ENCODE results near the gene ZNF677.
"Not testable (repeated sequence)": the region's sequence is repeated elsewhere in the genome, so short reads cannot be mapped to it uniquely, and the experiment has no call there.

Gene ZNF677

DNA sequence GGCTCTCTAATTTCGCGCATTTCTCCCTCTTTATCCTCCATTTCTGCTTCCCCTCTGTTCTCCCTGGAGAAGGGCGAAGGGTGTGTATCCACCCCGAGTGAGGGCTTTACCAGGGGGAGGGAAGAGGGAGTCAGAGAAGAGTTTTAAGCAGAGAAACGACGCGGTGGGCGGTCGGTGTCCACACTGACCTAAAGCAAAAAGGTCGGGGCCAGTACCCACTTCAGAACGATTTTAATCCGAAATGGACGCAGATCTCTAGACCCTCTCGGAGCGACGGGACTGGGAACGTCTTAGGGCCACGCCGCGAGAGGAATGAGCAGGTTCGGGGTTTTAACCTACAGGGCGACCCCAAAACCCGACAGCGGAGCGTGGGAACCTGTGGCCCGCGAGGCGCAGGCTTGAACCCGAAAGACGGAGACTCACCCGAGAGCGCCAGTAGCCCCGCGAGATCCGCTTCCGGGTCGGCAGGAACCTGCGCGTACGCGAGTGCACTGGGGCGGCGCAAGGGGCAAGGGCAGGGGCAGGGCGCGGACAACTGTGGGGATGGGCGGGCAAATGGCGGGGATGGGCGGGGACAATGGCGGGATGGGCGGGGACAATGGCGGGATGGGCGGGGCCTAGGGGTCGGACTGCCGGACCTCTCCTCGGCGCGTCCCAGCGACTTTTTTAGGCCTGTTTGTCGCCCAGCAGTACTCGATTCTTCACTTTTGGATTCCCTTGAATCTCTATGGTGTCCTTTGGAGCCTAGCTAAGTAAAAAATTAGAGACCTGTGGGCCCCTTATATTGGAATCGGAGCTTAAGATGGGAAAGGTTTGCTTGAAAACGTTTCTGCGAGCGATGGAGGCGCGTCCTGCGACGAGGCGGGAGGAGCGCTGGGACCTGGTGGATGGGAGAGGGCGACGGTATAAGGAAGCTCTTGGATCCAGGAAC lies at the start of gene ZNF677:
TSS of gene ZNF677 (minus strand) at position 463 of the 931 bp plus-strand sequence. CDS start 3,323 bp downstream, outside the sequence.
- peak within 1 kb of the TSS; percentile 75 for H3K27ac ChIP-seq
- TF ChIP-seq, protein P1, sequence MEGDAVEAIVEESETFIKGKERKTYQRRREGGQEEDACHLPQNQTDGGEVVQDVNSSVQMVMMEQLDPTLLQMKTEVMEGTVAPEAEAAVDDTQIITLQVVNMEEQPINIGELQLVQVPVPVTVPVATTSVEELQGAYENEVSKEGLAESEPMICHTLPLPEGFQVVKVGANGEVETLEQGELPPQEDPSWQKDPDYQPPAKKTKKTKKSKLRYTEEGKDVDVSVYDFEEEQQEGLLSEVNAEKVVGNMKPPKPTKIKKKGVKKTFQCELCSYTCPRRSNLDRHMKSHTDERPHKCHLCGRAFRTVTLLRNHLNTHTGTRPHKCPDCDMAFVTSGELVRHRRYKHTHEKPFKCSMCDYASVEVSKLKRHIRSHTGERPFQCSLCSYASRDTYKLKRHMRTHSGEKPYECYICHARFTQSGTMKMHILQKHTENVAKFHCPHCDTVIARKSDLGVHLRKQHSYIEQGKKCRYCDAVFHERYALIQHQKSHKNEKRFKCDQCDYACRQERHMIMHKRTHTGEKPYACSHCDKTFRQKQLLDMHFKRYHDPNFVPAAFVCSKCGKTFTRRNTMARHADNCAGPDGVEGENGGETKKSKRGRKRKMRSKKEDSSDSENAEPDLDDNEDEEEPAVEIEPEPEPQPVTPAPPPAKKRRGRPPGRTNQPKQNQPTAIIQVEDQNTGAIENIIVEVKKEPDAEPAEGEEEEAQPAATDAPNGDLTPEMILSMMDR (IDR thresholded peaks at IDR 0.05): no peak
- no peak for TF ChIP-seq ZFX (IDR thresholded peaks at IDR 0.05; ENCODE audit: borderline replicate concordance)

DNA sequence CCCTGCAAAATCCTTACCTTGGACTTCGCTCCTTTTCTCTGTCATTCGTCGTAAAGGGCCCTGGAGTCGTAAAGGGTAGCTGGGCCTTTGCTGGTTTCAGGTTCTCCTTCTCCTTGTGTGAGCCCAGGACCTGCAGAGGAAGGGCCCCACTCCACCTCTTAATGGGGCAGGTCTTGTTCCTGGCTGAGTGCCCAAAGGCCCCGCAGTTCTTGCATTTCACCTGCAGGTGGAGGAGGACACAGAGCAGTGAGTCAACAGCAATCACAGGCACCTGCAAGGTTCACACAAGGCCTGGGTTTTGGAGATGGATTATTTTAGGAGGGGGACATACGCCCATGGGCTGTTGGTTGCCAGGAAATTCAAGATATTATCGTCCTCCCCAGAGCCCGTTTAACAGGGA lies 46.7 kb upstream of the ZNF677 start:
- H3K27ac ChIP-seq: not testable (repeated sequence)

DNA sequence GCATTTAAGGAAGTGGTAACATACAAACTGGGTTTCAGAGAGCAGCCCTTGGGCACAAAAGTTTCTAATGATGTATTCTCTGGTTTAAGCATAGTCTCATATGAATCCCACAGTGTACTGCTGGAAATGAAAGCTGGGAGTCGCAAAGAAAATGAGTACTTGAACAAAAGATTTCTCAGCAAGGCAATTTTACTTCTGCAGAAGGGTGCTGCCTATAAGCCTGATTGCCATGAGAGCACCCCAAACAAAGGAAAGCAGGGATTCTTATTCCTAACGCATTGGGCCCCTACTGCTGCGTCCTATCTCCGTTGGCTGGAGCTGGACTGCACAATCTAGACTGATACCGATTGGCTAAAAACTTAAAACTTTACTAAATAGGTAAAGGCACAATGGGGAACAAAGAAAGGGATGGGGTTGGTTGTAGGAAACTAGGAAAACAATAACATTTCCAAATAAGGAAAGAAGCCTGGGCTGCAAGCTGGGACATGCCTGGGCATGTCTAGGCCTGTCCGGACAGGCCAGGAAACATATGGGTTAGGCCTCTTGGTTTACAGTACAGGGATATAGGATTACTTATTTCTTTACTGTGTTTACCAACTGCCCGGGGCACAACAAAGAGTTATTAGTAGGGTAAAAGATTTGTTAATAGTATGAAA lies 40.2 kb upstream of the ZNF677 start:
- H3K27ac ChIP-seq: no peak overlapping the region
- TF ChIP-seq, protein P1 (IDR thresholded peaks at IDR 0.05): no peak
- TF ChIP-seq ZFX (IDR thresholded peaks at IDR 0.05; ENCODE audit: borderline replicate concordance): no peak

DNA sequence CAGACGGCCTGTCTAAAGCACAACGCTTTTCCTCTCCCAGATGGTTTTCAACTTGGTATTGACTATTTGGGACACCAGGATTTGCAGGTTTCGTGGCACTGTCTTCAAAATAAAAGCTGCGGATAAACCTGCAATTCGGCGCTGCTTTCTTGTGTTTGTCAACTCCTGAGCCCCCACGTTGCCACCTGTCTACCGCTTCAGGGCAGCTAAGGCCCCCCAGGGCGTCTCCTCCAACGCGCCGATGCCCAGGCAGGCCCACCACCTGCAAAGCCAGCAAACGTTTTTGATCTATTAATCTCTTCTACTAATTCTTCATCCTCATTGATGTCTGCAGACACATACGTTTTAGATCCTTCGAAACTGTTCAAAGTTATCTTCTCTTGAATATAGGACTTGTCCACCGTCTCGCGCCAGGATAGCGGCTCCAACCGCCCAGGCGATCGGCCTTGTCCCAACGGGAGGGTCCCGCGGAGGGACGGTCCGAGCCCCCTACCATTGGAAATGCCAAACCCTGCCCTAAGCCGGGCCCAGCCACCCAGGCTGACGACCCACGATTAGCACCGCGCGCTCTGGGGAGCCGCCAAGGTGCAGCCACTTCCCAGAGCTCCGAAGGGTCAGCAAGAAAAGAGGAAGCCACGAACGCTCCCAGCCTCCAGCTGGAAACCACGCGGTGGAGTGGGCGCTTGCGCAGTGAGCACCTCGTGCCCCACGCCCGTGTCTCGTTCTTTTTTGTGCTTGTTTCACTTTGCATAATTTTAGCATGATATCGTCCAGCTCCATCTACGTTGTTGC lies 36.3 kb upstream of the ZNF677 start:
- H3K27ac ChIP-seq: no peak overlapping the region

DNA sequence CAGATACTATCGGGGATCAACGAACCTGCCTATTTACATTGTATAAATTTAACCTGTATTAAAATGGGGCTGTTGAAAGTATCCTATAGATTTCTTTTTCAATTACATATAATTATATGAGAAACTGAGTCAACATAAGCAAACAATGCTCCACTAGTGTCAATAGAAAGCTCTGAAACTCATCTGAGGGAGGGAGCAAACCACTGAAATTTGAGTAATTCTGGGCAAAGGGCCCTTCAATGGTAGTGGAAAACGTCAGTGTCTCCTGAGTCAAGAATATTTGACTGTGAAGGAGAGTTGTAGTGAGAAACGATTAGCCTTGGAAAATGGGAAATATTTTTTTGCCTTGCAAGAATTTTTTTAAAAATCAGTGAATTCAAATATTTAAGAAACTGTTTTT lies 30.4 kb upstream of the ZNF677 start:
- H3K27ac ChIP-seq: no peak overlapping the region
- TF ChIP-seq, protein P1 (IDR thresholded peaks at IDR 0.05): no peak
- no peak for TF ChIP-seq ZFX (IDR thresholded peaks at IDR 0.05; ENCODE audit: borderline replicate concordance)

More for the DNA sequence above, 36.3 kb upstream of the ZNF677 start:
- TF ChIP-seq, protein P1 (IDR thresholded peaks at IDR 0.05): no peak
- no peak for TF ChIP-seq ZFX (IDR thresholded peaks at IDR 0.05; ENCODE audit: borderline replicate concordance)

DNA sequence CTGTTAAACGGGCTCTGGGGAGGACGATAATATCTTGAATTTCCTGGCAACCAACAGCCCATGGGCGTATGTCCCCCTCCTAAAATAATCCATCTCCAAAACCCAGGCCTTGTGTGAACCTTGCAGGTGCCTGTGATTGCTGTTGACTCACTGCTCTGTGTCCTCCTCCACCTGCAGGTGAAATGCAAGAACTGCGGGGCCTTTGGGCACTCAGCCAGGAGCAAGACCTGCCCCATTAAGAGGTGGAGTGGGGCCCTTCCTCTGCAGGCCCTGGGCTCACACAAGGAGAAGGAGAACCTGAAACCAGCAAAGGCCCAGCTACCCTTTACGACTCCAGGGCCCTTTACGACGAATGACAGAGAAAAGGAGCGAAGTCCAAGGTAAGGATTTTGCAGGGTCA lies 27.3 kb upstream of the ZNF677 start:
- not testable (repeated sequence) for H3K27ac ChIP-seq

DNA sequence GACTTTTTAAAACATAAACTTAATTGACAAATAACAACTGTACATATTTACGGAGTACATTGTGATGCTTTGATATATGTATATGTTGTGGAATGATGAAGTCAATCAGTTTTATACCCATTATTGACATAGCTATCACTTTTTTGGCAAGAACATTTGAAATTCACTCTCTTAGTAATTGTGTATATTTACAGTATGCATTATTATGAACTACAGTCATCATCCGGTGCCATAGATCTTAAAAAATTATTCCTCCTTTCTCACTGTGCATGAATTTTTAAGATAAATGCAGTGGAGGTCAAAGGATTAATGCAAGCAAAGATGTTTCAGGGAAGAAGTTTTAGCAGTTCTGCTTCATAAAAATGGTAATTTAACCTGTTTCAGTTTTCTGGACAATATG lies 20.8 kb upstream of the ZNF677 start:
- TF ChIP-seq, protein P1 (IDR thresholded peaks at IDR 0.05): no peak
- TF ChIP-seq ZFX (IDR thresholded peaks at IDR 0.05; ENCODE audit: borderline replicate concordance): no peak
- no peak overlapping the region for H3K27ac ChIP-seq

DNA sequence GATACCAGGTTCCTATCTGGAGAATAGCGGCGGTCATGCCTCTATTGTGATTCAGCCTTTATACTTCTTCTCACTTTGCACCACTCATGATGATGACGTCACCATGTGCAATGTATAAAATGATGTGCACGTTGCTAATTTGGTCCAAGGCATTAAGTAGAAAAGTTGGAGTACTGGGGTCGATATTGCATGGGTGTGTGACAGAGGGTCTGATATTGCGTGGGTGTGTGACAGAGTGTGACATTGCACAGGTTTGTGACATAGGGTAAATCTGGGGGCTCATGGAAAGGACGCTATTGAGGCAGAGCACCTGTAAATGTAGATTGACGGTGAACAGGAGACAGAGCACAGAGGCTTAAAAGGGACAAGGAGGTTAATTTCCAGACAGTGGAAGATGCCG lies 17.4 kb upstream of the ZNF677 start:
- TF ChIP-seq, protein P1 (IDR thresholded peaks at IDR 0.05): no peak
- no peak for TF ChIP-seq ZFX (IDR thresholded peaks at IDR 0.05; ENCODE audit: borderline replicate concordance)
- H3K27ac ChIP-seq: no peak overlapping the region

DNA sequence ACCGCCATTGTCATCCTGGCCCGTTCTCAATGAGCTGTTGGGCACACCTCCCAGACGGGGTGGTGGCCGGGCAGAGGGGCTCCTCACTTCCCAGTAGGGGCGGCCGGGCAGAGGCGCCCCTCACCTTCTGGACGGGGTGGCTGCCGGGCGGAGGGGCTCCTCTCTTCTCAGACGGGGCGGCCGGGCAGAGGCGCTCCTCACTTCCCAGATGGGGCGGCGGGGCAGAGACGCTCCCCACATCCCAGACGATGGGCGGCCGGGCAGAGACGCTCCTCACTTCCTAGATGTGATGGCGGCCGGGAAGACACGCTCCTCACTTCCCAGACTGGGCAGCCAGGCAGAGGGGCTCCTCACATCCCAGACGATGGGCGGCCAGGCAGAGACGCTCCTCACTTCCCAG lies 15.2 kb upstream of the ZNF677 start:
- H3K27ac ChIP-seq: not testable (repeated sequence)

DNA sequence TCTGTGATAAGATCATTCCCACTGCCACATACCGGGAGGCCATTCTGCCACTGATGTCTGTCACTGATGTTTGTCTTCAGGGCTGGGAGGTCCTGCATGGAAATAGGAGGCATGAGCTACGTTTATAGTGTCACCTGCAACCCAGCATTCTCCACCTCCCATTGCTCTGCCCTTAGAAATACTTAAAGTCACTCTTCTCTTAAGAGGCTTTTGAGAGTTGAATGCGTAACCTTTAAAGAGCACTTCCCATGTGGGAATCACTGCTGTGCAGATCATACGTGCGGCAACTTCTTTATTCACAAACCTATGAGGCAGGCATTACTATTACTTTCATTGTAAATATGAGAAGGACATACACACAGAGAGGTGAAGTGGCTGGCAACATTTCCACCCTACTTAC lies 12.9 kb upstream of the ZNF677 start, which contains the start of gene VN1R4:
TSS of gene VN1R4 (minus strand) at position 101 of the 400 bp plus-strand sequence. CDS start at position 43, 58 bp downstream.
- not testable (repeated sequence) for H3K27ac ChIP-seq

DNA sequence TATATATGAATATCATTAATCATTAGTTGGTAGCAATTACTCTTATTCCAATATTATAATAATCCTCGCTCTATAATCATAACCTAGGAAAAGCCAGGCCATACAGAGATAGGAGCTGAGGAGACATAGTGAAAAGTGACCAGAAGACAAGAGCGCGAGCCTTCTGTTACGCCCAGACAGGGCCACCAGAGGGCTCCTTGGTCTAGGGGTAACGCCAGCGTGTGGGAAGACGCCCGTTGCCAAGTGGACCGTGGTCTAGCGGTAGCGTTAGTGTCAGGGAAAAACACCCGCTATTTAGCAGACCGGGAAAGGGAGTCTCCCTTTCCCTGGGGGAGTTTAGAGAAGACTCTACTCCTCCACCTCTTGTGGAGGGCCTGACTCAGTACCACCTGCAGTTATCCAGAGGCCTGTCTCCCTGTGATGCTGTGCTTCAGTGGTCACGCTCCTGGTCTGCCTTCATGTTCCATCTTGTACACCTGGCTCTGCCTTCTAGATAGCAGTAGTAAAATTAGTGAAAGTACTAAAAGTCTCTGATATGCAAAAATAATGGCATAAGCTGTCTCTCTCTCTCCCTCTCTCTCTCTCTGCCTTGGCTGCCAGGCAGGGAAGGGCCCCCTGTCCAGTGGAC lies 3.2 kb upstream of the ZNF677 start, which contains the start of gene VN1R2:
TSS of gene VN1R2 (plus strand) at position 578 of the 628 bp plus-strand sequence. CDS start 84 bp downstream, outside the sequence.
- H3K27ac ChIP-seq: not testable (repeated sequence)
